Adrenal gland (tissue), 12 donors: Measurements from ENCODE around the gene STK25. TPM values are rescaled to one million over a fixed set of nuclear protein-coding genes. Genes with fewer than 3 reads are reported as not detected.
A peak's percentile ranks its signal among the peaks of the same experiment; 100 is the strongest.
"Not testable (repeated sequence)": the region's sequence is repeated elsewhere in the genome, so short reads cannot be mapped to it uniquely, and the experiment has no call there.

Experiments used
- DNase-seq, 7 donors: peaks; one replicate each; pipeline ENCODE4 v3.0.0-alpha.2; 2019 to 2020
- H3K27ac ChIP-seq, 5 donors: fragments of 200-600 bp; sonication (generic) in 4 of 5; 1 replicate in 3 of 5; 2 replicates in 2 of 5; pipeline versions ENCODE4 v1.5.1 to v1.8.0; 2016 to 2020; ENCODE audit warnings: mild to moderate bottlenecking in 1 of 5
- H3K27me3 ChIP-seq: fragments of 200-600 bp; 2 replicates; pipeline ENCODE4 v1.8.0; 2021
- H3K36me3 ChIP-seq, 2 donors: fragments of 200-600 bp; replicated peaks in 1 of 2; 1 replicate in 1 of 2; 2 replicates in 1 of 2; pipeline versions ENCODE4 v1.5.1 to v1.8.0; 2018 to 2022
- H3K4me1 ChIP-seq, 2 donors: fragments of 200-600 bp; replicated peaks in 1 of 2; 1 replicate in 1 of 2; 2 replicates in 1 of 2; pipeline versions ENCODE4 v1.5.1 to v1.8.0; 2018 to 2021
- H3K4me3 ChIP-seq, 4 donors: fragments of 200-600 bp; sonication (generic) in 3 of 4; one replicate each; pipeline ENCODE4 v1.5.1; 2016 to 2018
- H3K9me3 ChIP-seq, 3 donors: fragments of 200-600 bp; sonication (generic) in 1 of 3; replicated peaks in 1 of 3; 1 replicate in 2 of 3; 2 replicates in 1 of 3; pipeline versions ENCODE4 v1.5.1 to v1.8.0; 2016 to 2021
- CTCF ChIP-seq, 6 experiments: fragments of 450-650 bp in 4 of 6; fragments of 200-600 bp in 2 of 6; sonication (generic) in 1 of 6; IDR thresholded peaks; 1 replicate in 5 of 6; 2 replicates in 1 of 6; pipeline versions ENCODE4 v1.5.1 to v1.8.0; 2016 to 2021; ENCODE audit warnings: antibody characterized with exemption in 6 of 6, mild to moderate bottlenecking in 2 of 6, moderate library complexity in 1 of 6
- POLR2A ChIP-seq, 2 donors: fragments of 450-650 bp; IDR thresholded peaks; one replicate each; pipeline ENCODE4 v1.6.1; 2017; ENCODE audit warnings: antibody characterized with exemption in 2 of 2, mild to moderate bottlenecking in 2 of 2, moderate library complexity in 1 of 2
- WGBS, 4 donors: extraction: QIAGEN DNeasy Blood & Tissue Kit in 2 of 4; methylation state at CpG; one replicate each; pipeline versions ENCODE4 v1.1.5 to v1.1.7; 2013 to 2017; 5-methylcytosine and 5-hydroxymethylcytosine counted together
- intact Hi-C, 2 donors: fragments of 100-400 bp; cut with DNase I; formaldehyde crosslinking; loops; one replicate each; pipeline versions ENCODE4 v1.14.1 to v1.15.0; 2022 to 2023
- polyA plus RNA-seq, 3 donors: library from polyadenylated mRNA; stranded (reverse); fragments of 200-250 nt in 2 of 3; fragments of 350-450 nt in 1 of 3; fragmentation: Illumina TruSeq in 1 of 3; extraction: RNeasy Lipid Tissue Mini Kit (QIAGEN cat#74804) in 1 of 3; gene quantifications; one replicate each; pipeline ENCODE4 v1.2.3, GENCODE V29; 2013 to 2014
- total RNA-seq, 9 donors: library from RNA; depleted of rRNA in 4 of 9; stranded (reverse); fragments of >200 nt in 4 of 9; fragments of 120-200 nt in 1 of 9; fragmentation: NEBNext Ultra II Directional in 1 of 9; extraction: Animal tissue kit (Norgen Biotek cat#: 25700) in 1 of 9; gene quantifications; one replicate each; pipeline versions ENCODE4 v1.1.0 to v1.2.4, GENCODE V29; 2013 to 2023
- donor health status: healthy with polysubstance abuse.
- donor health status: Bipolar disorder and iron deficiency.
- donor health status: DM: yes; HTN: yes; CAD: no.
- donor health status: DM: no; HTN: no; CAD: no.
- donor health status: DM: no; HTN: no; CAD: no.
- donor health status: DM: yes; HTN: yes; CAD: no.

The STK25 gene
- total and polyA plus RNA-seq, 12 donors, result 71.4 to 352 (median 167) TPM

- H3K36me3 ChIP-seq, result no peaks in the 10 kb centered on the region
- peak in 1 of 7 donors; percentile 28 for DNase-seq
- WGBS, 4 donors, result 47 to 48% (median 48%) methylated on average over 19 of the region's 19 CpGs
- H3K4me3 ChIP-seq, result peak overlapping the region in 2 of 4 donors; percentile 39 to 90
- H3K9me3 ChIP-seq, result no peaks in the 10 kb centered on the region
- H3K4me1 ChIP-seq, result peaks cover 21 to 28% of the 10 kb centered on the region in 2 donors
- peak overlapping the region in 1 of 5 donors; percentile 59 for H3K27ac ChIP-seq
- intact Hi-C loops, result loop anchor here in 1 of 2 donors (10.0 kb wide), 1 partner anchor 142 kb away; no protein-coding TSS in a partner anchor
- no peak for TF ChIP-seq CTCF (IDR thresholded peaks at IDR 0.05)
- no peaks in the 10 kb centered on the region for H3K27me3 ChIP-seq
Observed at GRCh38 chr2:241506793-241507429, 1.5 kb downstream of the STK25 start.

- H3K27ac ChIP-seq, H3K27me3 ChIP-seq, H3K4me3 ChIP-seq, H3K9me3 ChIP-seq, H3K36me3 ChIP-seq, DNase-seq: not testable (repeated sequence)
- 95 to 96% (median 96%) methylated on average over 11 of the region's 11 CpGs for WGBS, 4 donors
- intact Hi-C loops, result loop anchor here in 1 of 2 donors (10.0 kb wide), 1 partner anchor 142 kb away; no protein-coding TSS in a partner anchor
- peaks cover 21 to 28% of the 10 kb centered on the region in 2 donors for H3K4me1 ChIP-seq
Observed at GRCh38 chr2:241506317-241506716, 2.1 kb downstream of the STK25 start.

GRCh38 chr2:241505781-241506201 lies 2.6 kb downstream of the STK25 start:
- 89 to 100% (median 92%) methylated on average over 1 to 7 of the region's 7 CpGs for WGBS, 4 donors
- no peaks in the 10 kb centered on the region for H3K27me3 ChIP-seq
- H3K9me3 ChIP-seq, result no peaks in the 10 kb centered on the region
- TF ChIP-seq POLR2A (IDR thresholded peaks at IDR 0.05) (no peak), CTCF (IDR thresholded peaks at IDR 0.05) (no peak)
- peaks cover 21 to 28% of the 10 kb centered on the region in 2 donors for H3K4me1 ChIP-seq
- intact Hi-C loops, result loop anchor here in 1 of 2 donors (10.0 kb wide), 1 partner anchor 141 kb away; no protein-coding TSS in a partner anchor
- no peak overlapping the region for H3K27ac ChIP-seq
- no peak for DNase-seq
- no peak overlapping the region for H3K4me3 ChIP-seq
- peaks cover 0 to 8% of the 10 kb centered on the region in 2 donors for H3K36me3 ChIP-seq

- Histone ChIP-seq H3K4me1 (peaks cover 21 to 28% of the 10 kb centered on the region in 2 donors), H3K27ac (no peak overlapping the region), H3K36me3 (peaks cover 0 to 9% of the 10 kb centered on the region in 2 donors), H3K9me3 (no peaks in the 10 kb centered on the region), H3K27me3 (no peaks in the 10 kb centered on the region), H3K4me3 (no peak overlapping the region)
- intact Hi-C loops, result loop anchor here in 1 of 2 donors (10.0 kb wide), 1 partner anchor 140 kb away; no protein-coding TSS in a partner anchor
- no peak for DNase-seq
- WGBS, 4 donors, result 89 to 95% (median 90%) methylated on average over 7 to 15 of the region's 15 CpGs
- TF ChIP-seq POLR2A (IDR thresholded peaks at IDR 0.05), result no peak
- TF ChIP-seq CTCF (IDR thresholded peaks at IDR 0.05), result no peak
Observed at GRCh38 chr2:241505086-241505780, 3.2 kb downstream of the STK25 start.
